Measurements from ENCODE around the gene ITM2C.

Gene ITM2C

DNA sequence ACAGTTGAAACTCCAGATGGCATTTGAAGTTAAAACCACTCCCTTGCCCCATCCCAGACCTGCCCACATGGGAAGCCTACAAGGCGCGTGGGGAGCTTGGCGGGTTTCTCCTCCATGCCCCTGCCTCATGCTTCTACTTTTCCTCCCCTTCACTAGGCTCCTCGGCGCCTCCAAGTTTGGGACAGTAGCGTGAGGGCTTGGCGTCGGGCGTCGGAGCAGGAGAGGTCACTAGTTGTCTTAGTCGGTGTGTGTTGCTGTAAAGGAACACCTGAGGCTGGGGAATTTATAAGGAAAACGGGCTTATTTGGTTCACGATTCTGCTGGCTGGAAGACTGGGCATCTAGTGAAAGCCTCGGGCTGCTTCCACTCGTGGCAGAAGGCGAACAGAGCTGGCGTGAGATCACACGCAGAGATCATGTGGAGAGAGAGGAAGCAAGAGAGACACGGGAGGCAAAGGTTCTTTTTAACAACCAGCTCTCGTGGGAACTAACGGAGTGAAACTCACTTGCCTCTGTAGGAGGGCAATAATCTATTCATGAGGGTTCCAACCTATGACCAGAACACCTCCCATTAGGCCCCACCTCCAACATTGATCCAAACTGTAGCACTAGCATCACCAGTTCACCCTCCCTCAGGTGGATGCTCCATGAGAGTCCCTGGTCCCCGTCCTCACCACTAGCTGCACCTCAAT lies 25.3 kb downstream of the ITM2C start:
- DNase-seq (ENCODE audit: low read depth in 1 of 2, low spot score in 1 of 2), result no peak

- DNase-seq (ENCODE audit: low read depth in 1 of 2, low spot score in 1 of 2), result no peak
Measured at GRCh38 chr2:230890646-230891045, 25.9 kb downstream of the ITM2C start.

DNA sequence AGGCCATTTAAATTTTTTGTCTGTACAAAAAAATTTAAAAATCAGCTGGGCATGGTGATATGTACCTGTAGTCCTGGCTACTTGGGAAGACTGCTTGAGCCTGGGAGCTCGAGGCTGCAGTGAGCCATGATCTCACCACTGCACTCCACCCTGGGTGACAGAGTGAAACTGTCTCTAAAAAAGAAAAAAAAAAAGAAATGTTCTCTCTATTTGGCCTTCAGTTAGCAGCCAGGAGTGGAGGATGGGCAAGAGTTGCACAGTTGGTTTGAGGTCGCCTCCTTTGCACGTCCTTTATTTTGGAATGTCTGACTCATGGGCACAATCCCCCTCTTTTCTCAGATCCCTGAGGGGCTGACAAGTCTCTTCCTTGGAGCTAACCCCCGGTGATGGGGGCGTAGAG lies 26.3 kb downstream of the ITM2C start:
- no peak for DNase-seq (ENCODE audit: low read depth in 1 of 2, low spot score in 1 of 2)

- no peak for DNase-seq (ENCODE audit: low read depth in 1 of 2, low spot score in 1 of 2)
Measured at GRCh38 chr2:230891509-230891908, 26.8 kb downstream of the ITM2C start.

- DNase-seq (ENCODE audit: low read depth in 1 of 2, low spot score in 1 of 2), result no peak
Measured at GRCh38 chr2:230893338-230893737, 28.6 kb downstream of the ITM2C start.

- DNase-seq (ENCODE audit: low read depth in 1 of 2, low spot score in 1 of 2), result no peak
Measured at GRCh38 chr2:230893841-230894781, 29.4 kb downstream of the ITM2C start.

DNA sequence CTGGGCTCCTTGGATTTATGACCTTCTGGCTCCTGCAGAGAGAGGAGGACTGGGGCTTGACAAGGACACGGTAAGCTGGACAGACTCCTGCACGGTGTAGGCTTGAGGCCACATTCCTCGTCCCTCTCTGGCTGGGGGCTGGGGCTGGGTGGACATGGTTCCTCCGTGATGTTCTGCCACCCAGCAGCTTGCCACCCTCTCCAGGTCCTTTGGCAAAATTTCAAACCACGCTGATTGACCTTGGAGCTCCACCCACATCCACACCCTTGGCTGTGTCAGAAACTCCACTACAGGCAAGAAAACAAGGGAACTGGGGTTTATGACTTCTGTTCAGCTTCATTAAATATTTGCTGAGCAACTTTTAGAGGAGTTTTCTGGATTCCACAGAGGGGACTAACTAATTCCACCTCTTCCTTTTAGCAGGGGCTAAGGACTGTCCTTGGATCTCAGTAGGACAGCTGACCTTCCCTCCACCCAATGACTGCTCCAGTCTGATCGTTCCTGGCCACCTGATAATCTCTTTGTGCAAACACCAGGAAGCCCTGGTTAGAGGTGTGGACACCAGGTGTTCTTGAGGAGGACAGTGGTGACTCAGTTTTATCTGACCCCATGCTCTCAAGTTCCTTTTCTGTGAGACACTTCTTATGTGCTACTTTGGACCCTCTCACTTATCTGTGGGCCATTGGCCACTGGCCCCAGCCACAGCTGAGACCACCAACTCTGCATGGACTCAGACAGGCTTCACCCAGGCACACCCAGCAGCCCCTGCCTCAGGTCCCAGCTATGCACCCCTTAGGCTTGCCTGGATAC lies 31.0 kb downstream of the ITM2C start:
- DNase-seq (ENCODE audit: low read depth in 1 of 2, low spot score in 1 of 2), result no peak

GRCh38 chr2:230896346-230897115 lies 31.8 kb downstream of the ITM2C start:
- DNase-seq (ENCODE audit: low read depth in 1 of 2, low spot score in 1 of 2), result no peak

- no peak for DNase-seq (ENCODE audit: low read depth in 1 of 2, low spot score in 1 of 2)
Measured at GRCh38 chr2:230898016-230898712, 33.4 kb downstream of the ITM2C start.

DNA sequence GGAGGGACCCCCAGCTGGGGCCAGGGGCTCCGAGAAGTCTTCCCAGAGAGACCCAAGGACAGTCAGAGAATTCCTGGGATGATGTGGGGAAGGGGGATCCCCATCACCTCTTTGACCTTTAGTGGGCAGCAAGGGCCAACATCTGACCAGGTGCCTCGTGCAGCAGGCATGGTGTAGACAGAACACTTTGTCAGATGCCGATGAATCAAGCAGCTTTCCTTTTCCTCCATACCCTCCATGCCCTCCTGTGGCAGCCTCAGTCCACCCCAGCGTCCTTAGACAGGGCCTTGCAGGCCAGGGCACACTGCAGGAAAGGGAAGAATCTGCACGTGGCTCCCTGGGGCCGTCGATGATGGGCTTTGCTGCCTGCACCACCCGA lies 34.0 kb downstream of the ITM2C start:
- DNase-seq (ENCODE audit: low read depth in 1 of 2, low spot score in 1 of 2), result no peak

DNA sequence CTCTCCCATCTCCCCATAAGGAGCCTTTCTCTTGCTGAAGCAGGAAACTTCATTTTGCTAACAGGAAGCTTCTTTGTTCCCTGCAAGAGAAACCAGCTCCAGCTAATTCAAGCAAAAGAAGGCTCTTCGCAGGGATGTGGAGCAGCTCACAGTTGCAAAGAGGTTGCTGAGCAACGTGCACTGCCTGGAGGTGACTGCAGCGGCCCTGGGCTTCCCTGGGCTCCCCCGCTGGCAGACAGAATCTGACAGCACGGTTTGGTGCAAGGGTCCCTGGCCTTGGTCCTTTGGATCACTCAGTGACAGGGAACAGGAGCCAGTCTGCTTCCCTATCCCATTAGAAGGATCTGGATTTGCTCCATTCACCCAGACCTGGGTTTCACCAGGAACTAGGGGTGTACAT lies 34.5 kb downstream of the ITM2C start:
- DNase-seq (ENCODE audit: low read depth in 1 of 2, low spot score in 1 of 2), result no peak

DNA sequence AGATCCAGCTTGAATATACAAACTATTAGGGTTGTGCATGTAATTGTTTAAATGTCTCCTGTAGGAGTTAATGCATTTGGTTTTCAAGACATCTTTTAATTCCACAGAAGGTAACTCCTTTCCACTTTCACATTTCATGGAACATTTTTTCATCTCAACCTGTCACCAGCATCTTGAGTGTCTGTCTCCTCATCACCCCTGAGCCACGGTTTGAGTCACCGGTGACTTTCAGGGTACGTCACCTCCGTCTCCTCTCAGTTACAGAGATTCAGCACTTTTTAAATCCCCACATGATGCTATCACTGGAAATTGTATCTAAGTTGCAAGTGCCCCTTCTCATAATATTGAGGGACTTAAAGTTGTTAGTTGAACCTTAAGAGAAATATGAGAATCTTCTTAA lies 35.0 kb downstream of the ITM2C start:
- no peak for DNase-seq (ENCODE audit: low read depth in 1 of 2, low spot score in 1 of 2)

- no peak for DNase-seq (ENCODE audit: low read depth in 1 of 2, low spot score in 1 of 2)
Measured at GRCh38 chr2:230900336-230900995, 35.7 kb downstream of the ITM2C start.

DNA sequence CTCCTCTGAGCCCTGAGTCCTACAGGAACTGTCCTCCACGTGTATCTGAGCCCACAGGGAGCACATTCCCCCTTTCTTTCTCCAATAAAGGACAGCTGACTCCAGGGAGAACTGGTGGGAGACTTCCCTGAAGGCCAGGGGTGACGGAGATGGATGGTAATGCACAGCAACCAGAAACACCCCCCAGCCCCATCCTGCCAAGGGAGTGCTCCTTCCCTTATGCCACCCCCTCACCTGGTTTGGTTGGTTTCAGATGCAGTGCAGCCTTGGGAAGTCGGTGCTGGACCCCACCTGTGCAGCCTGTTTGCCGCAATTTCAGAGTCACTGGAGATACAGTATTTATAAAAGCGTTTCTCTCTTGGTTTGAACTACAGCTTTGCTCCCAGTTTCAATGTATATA lies 36.3 kb downstream of the ITM2C start:
- DNase-seq (ENCODE audit: low read depth in 1 of 2, low spot score in 1 of 2), result no peak

DNA sequence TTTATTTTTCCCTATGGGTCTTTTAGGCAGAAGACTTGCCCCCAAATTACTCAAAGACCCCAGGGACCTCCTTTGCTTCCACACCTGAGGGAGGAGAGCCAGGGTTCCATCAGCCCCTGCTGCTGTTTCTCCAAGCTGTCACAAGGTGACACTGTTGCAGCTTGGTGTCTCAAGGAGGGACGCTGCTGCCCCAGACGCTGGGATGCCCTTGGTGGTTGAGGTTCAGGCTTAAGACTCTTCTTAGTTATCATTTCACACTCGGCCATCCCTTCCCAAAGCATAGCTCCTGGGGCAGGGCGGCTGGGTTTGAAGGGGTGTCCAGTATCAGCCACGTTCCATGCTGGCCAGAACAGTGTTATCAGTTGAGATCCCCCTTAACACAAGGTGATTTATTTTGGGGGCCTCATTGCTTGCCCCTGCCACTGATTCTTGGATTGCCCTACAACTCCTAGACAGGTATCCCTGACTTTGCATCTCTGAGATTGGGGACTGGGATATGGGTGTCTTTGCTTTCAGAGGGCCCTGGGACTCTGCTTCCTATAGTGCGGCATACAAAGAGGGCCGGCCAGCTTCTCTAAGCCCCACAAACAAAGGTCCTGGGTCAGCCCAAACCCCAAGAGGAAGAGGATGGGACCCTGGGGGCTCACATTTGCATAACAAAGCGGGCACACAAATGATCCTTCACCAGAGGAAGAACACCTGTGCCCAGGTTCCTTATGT lies 37.6 kb downstream of the ITM2C start:
- DNase-seq (ENCODE audit: low read depth in 1 of 2, low spot score in 1 of 2), result peak in 1 of 2 donors; percentile 46

- DNase-seq (ENCODE audit: low read depth in 1 of 2, low spot score in 1 of 2), result no peak
Measured at GRCh38 chr2:230903231-230904150, 38.7 kb downstream of the ITM2C start.

DNA sequence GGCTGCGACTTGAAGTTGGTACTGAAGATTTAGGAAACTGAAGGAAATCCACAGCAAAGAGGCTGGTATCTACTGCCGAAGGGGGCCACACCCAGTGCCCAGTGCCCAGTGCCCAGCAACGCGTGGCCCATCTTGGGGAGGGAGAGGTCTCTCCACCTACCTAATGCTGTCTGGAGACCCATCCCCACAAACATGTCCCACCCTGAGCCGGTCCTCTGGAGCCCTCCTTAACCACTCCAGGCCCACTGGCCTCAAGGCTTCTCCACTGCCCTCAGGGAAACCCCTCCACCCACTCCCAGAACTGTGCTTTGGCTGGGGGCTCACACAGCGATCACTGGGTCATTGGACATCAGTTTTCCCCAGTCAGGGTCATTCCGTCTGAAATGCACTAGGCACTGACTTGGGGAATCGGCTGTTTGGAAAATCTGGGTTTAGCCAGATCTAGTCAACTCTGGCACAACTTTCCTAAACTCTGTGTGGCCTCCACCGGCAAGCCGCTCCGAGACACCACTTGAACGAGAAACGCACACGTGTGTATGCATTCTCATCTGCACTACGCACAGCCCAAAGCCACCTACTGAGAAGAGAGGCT lies 40.2 kb downstream of the ITM2C start:
- DNase-seq (ENCODE audit: low read depth in 1 of 2, low spot score in 1 of 2), result no peak
